OCI-LY7 (cell line): ENCODE data around the gene CEPT1. TPM values are rescaled to one million over a fixed set of nuclear protein-coding genes. Genes with fewer than 3 reads are reported as not detected.

Experiments used
- BruUV-seq: library from RNA; stranded (reverse); fragments of 400-500 nt; replicated peaks from 2 replicates; lab custom pipeline; 2021; lab: Mats Ljungman, UMichigan
- CTCF ChIA-PET: fragments of 300-600 bp; sonication (Branson Sonifier 250); formaldehyde crosslinking; loops from one replicate; lab custom pipeline; 2022; ENCODE audit warnings: antibody characterized with exemption; ENCODE audit not compliant: unreplicated experiment; lab: Charles Lee
- POLR2A ChIA-PET: fragments of 300-600 bp; sonication (Branson Sonifier 250); formaldehyde crosslinking; loops from one replicate; lab custom pipeline; 2022; ENCODE audit warnings: antibody characterized with exemption; lab: Charles Lee
- DNase-seq: peaks from one replicate; pipeline ENCODE4 v3.0.0-alpha.2; 2015; ENCODE audit warnings: low spot score
- H2AFZ ChIP-seq: fragments of 200-600 bp; sonication (generic), shearing (Covaris generic); 2 replicates; pipeline ENCODE4 v1.6.1; 2014; ENCODE audit warnings: mild to moderate bottlenecking, antibody characterized with exemption, low read length, moderate library complexity
- H3K27ac ChIP-seq: fragments of 200-600 bp; sonication (generic); 2 replicates; pipeline ENCODE4 v1.5.1; 2014; ENCODE audit warnings: mixed run types, low read depth, mild to moderate bottlenecking, moderate library complexity, low read length, inconsistent platforms; ENCODE audit not compliant: poor library complexity, severe bottlenecking
- H3K36me3 ChIP-seq: fragments of 200-600 bp; sonication (generic); 2 replicates; pipeline ENCODE4 v1.6.1; 2014; ENCODE audit warnings: mild to moderate bottlenecking, antibody characterized with exemption, low read length, moderate library complexity, mixed read lengths; ENCODE audit not compliant: insufficient read depth
- H3K4me1 ChIP-seq: fragments of 200-600 bp; sonication (generic); 2 replicates; pipeline ENCODE4 v1.5.1; 2014; ENCODE audit warnings: mild to moderate bottlenecking, low read length; ENCODE audit not compliant: insufficient read depth, poor library complexity, severe bottlenecking
- H3K4me2 ChIP-seq: fragments of 200-600 bp; sonication (generic); 2 replicates; pipeline ENCODE4 v1.6.1; 2014; ENCODE audit warnings: mild to moderate bottlenecking, low read length
- H3K4me3 ChIP-seq: fragments of 200-600 bp; sonication (generic); 2 replicates; pipeline ENCODE4 v1.5.1; 2014; ENCODE audit warnings: mild to moderate bottlenecking, low read depth, low read length; ENCODE audit not compliant: poor library complexity, severe bottlenecking
- H3K79me2 ChIP-seq: fragments of 200-600 bp; sonication (generic); 2 replicates; pipeline ENCODE4 v1.6.1; 2016; ENCODE audit warnings: low read depth, mild to moderate bottlenecking, low read length, moderate library complexity, mixed read lengths; ENCODE audit not compliant: insufficient read depth
- H3K9me2 ChIP-seq: fragments of 200-600 bp; sonication (generic); 2 replicates; pipeline ENCODE4 v1.6.1; 2016; ENCODE audit warnings: mild to moderate bottlenecking, low read length, mixed read lengths; ENCODE audit not compliant: insufficient read depth
- H3K9me3 ChIP-seq: fragments of 200-600 bp; sonication (generic); 2 replicates; pipeline ENCODE4 v1.6.1; 2014; ENCODE audit warnings: mild to moderate bottlenecking, mixed run types, low read length, mixed read lengths
- H4K20me1 ChIP-seq: fragments of 200-600 bp; sonication (generic); 2 replicates; pipeline ENCODE4 v1.6.1; 2014; ENCODE audit warnings: mild to moderate bottlenecking, antibody characterized with exemption, low read length, moderate library complexity, mixed read lengths; ENCODE audit not compliant: insufficient read depth
- CTCF ChIP-seq: fragments of 200-600 bp; sonication (generic); conservative IDR thresholded peaks from 2 replicates; pipeline ENCODE4 v1.5.1; 2014; ENCODE audit warnings: mild to moderate bottlenecking, antibody characterized with exemption, low read length, moderate library complexity, mixed read lengths
- EZH2phosphoT487 ChIP-seq: fragments of 200-600 bp; sonication (generic); IDR thresholded peaks from 2 replicates; pipeline ENCODE4 v1.6.1; 2018; ENCODE audit warnings: low read depth, borderline replicate concordance, mild to moderate bottlenecking, mixed run types, antibody characterized with exemption, low read length, moderate library complexity, mixed read lengths
- intact Hi-C: fragments of 100-400 bp; cut with micrococcal nuclease; formaldehyde crosslinking; loops from one replicate; pipeline ENCODE4 v1.10.0; 2022; ENCODE audit not compliant: unreplicated experiment
- total RNA-seq, 2 experiments: library from RNA; depleted of rRNA in 1 of 2; stranded (reverse); fragments of >200 nt in 1 of 2; shearing (Covaris generic) in 1 of 2; gene quantifications; 2 replicates each; pipeline ENCODE4 v1.2.3, GENCODE V29; 2014 to 2022

The CEPT1 gene
- total RNA-seq, 2 experiments from 2014 or later, result 44.9 to 59.0 TPM

GRCh38 chr1:111110197-111110899 lies 29.7 kb upstream of the CEPT1 start:
- POLR2A ChIA-PET, result interaction anchor here (1.4 kb wide), 1 partner anchor 14 kb away, joined by 4 read pairs; no protein-coding TSS in a partner anchor
- Histone ChIP-seq H3K4me3 (no peak overlapping the region), H3K27ac (no peak overlapping the region), H3K36me3 (peaks cover 72% of the 10 kb centered on the region), H3K79me2 (no peaks in the 10 kb centered on the region), H2AFZ (no peak overlapping the region), H3K4me2 (no peak overlapping the region), H3K9me3 (peaks cover 23% of the 10 kb centered on the region), H4K20me1 (no peaks in the 10 kb centered on the region), H3K4me1 (no peaks in the 10 kb centered on the region), H3K9me2 (no peaks in the 10 kb centered on the region)
- CTCF ChIA-PET, result no interaction called here
- intact Hi-C loops, result no loop called here
- no TSS peak for BruUV-seq
- no peak for TF ChIP-seq CTCF
- no peak for TF ChIP-seq EZH2phosphoT487
- no peak for DNase-seq

GRCh38 chr1:111116496-111116895 lies 23.5 kb upstream of the CEPT1 start:
- no TSS peak for BruUV-seq
- DNase-seq, result no peak
- Histone ChIP-seq H3K4me1 (no peaks in the 10 kb centered on the region), H2AFZ (no peak overlapping the region), H3K27ac (no peak overlapping the region), H3K9me3 (no peaks in the 10 kb centered on the region), H3K79me2 (no peaks in the 10 kb centered on the region), H4K20me1 (no peaks in the 10 kb centered on the region), H3K4me2 (no peak overlapping the region), H3K9me2 (no peaks in the 10 kb centered on the region), H3K36me3 (peaks cover 96% of the 10 kb centered on the region), H3K4me3 (no peak overlapping the region)
- ChIA-PET CTCF (no interaction called here), POLR2A (no interaction called here)
- intact Hi-C loops, result no loop called here
- TF ChIP-seq EZH2phosphoT487 (no peak), CTCF (no peak)

GRCh38 chr1:111126354-111126753 lies 13.7 kb upstream of the CEPT1 start:
- ChIA-PET CTCF (interaction anchor here (0.6 to 1.3 kb wide), 2 partner anchors 14 to 93 kb away, joined by 3 read pairs; no protein-coding TSS in a partner anchor), POLR2A (interaction anchor here (0.6 to 3.7 kb wide), 16 partner anchors 10 to 351 kb away, joined by 3 to 34 read pairs (median 5); partner anchors contain the start of genes CEPT1 and DRAM2)
- Histone ChIP-seq H2AFZ (no peak overlapping the region; the same call in 1 of the 2 replicates), H3K4me2 (peak overlapping the region; percentile 83), H3K27ac (peak overlapping the region; percentile 98), H3K4me3 (peak overlapping the region; percentile 65), H3K79me2 (peaks cover 60% of the 10 kb centered on the region), H4K20me1 (no peaks in the 10 kb centered on the region), H3K9me2 (no peaks in the 10 kb centered on the region), H3K9me3 (peaks cover 7% of the 10 kb centered on the region; the same call in 1 of the 2 replicates), H3K4me1 (peaks cover 90% of the 10 kb centered on the region), H3K36me3 (peaks cover 75% of the 10 kb centered on the region)
- DNase-seq, result no peak
- intact Hi-C loops, result loop anchor here (5.0 to 10.0 kb wide), 3 partner anchors 254 to 452 kb away; partner anchors contain the start of genes CD53 and KCNA3
- TF ChIP-seq CTCF (no peak), EZH2phosphoT487 (no peak)
- BruUV-seq, result no TSS peak
